IgD-negative memory B cell (primary cell): ENCODE results near the gene CTIF. TPM values are rescaled to one million over a fixed set of nuclear protein-coding genes. Genes with fewer than 3 reads are reported as not detected.

ENCODE experiments used
- H3K27ac Mint-ChIP-seq, 3 donors: one replicate each; pipeline ENCODE4 v1.8.0; 2020 to 2022; ENCODE audit warnings: mild to moderate bottlenecking in 3 of 3, mixed read lengths in 3 of 3, moderate library complexity in 1 of 3
- H3K27me3 Mint-ChIP-seq: one replicate; pipeline ENCODE4 v1.8.0; 2021; ENCODE audit warnings: mixed read lengths
- H3K36me3 Mint-ChIP-seq: one replicate; pipeline ENCODE4 v1.8.0; 2020; ENCODE audit warnings: mild to moderate bottlenecking, mixed read lengths
- H3K4me1 Mint-ChIP-seq, 3 donors: one replicate each; pipeline ENCODE4 v1.8.0; 2020 to 2022; ENCODE audit warnings: mixed read lengths in 3 of 3, mild to moderate bottlenecking in 1 of 3
- H3K4me3 Mint-ChIP-seq, 4 donors: one replicate each; pipeline ENCODE4 v1.8.0; 2020 to 2022; ENCODE audit warnings: mild to moderate bottlenecking in 4 of 4, mixed read lengths in 4 of 4, moderate library complexity in 3 of 4
- H3K9me3 Mint-ChIP-seq, 3 donors: one replicate each; pipeline ENCODE4 v1.8.0; 2020 to 2021; ENCODE audit warnings: mixed read lengths in 3 of 3, mild to moderate bottlenecking in 1 of 3
- polyA plus RNA-seq: library from polyadenylated mRNA; unstranded; fragments of 300-500 nt; fragmentation: Illumina TruSeq; gene quantifications from one replicate; pipeline ENCODE4 v1.2.3, GENCODE V29; 2021

The CTIF gene
- polyA plus RNA-seq, 1 donor from 2014 or later = not detected

DNA sequence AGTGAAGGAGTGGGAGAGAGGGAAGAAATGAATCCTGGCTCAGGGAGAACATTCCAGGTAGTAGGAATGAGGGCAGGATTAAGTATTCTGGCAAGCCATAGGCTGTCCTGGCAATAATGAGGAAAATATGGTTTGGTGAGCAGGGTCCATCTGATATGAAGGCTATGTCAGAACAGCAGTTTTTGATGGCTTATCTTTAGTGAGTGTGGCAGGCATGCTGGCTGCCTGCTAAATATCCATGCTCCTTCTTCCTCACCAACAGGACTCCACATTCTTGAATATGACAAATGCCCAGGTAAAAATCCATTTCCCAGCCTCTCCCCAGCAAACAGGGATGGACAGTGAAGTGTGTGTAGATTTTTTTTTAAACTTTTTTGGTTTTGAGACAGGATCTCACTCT is 13.2 kb upstream of the CTIF start:
- Mint-ChIP-seq H3K36me3 (no peaks in the 10 kb centered on the region), H3K4me3 (no peak overlapping the region), H3K4me1 (no peaks in the 10 kb centered on the region), H3K9me3 (peaks cover 0 to 3% (median 0%) of the 10 kb centered on the region in 3 donors), H3K27me3 (peaks cover 24% of the 10 kb centered on the region), H3K27ac (no peak overlapping the region)

DNA sequence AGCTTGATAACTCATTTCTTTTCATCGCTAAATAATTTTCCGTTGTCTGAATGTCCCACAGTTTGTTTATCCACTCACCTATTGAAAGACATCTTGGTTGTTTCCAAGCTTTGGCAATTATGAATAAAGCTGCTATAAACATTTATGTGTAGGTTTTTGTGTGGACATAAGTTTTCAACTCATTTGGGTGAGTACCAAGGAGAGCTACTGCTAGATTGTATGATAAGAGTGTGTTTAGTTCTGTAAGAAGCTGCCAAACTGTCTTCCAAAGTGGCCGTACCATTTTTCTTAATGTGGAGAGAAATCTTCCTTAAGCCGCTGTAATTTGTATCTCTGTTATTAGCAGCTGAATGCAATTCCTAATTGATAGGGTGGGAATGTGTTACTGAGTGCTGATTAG is 11.4 kb upstream of the CTIF start:
- H3K27me3 Mint-ChIP-seq = peaks cover 14% of the 10 kb centered on the region

DNA sequence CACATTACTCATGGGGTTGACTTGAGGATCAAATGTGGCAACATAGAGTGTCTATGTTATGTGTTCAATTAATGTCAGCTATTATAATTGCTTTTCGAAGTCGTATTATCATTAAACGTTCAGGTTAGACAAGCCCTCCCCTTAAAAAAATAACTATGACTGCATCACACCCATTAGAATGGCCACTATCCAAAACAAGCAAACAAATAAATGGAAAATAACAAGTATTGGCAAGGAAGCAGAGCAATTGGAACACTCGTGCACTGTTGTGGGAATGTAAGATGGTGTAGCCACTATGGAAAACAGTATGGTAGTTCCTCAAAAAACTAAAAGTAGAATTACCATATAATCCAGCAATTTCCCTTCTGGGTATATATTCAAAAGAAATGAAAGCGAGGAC is 10.0 kb upstream of the CTIF start:
- peaks cover 8% of the 10 kb centered on the region for H3K27me3 Mint-ChIP-seq
- no peak overlapping the region for H3K27ac Mint-ChIP-seq
- no peaks in the 10 kb centered on the region for H3K9me3 Mint-ChIP-seq
- no peaks in the 10 kb centered on the region for H3K4me1 Mint-ChIP-seq
- no peaks in the 10 kb centered on the region for H3K36me3 Mint-ChIP-seq
- H3K4me3 Mint-ChIP-seq = no peak overlapping the region

More for the DNA sequence above, 11.4 kb upstream of the CTIF start:
- Mint-ChIP-seq H3K4me3 (no peak overlapping the region), H3K9me3 (peaks cover 0 to 3% (median 0%) of the 10 kb centered on the region in 3 donors), H3K36me3 (no peaks in the 10 kb centered on the region), H3K27ac (no peak overlapping the region), H3K4me1 (no peaks in the 10 kb centered on the region)

DNA sequence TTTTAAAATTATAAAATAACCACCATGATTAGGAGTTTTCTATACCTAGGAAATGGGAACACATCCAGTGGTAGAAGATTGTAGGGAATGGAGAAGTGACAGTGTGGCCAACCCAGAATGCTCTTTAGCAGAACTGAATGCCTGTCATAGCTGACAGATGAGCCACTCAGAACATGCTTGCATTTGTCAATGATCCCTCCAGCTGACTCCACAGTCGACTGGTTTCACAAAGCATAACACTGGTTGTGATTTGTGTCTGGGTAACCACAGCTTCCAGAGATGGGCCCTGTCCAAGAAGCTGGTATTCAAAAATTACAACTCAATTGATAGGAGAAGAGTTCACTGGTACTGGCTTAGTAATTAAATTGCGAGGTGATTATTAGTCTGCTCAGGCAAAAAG is 9.0 kb upstream of the CTIF start:
- peak overlapping the region in 1 of 3 donors; percentile 8 for H3K27ac Mint-ChIP-seq
- no peak overlapping the region for H3K4me3 Mint-ChIP-seq
- H3K36me3 Mint-ChIP-seq = no peaks in the 10 kb centered on the region
- H3K4me1 Mint-ChIP-seq = no peaks in the 10 kb centered on the region
- H3K9me3 Mint-ChIP-seq = no peaks in the 10 kb centered on the region
- peaks cover 8% of the 10 kb centered on the region for H3K27me3 Mint-ChIP-seq

DNA sequence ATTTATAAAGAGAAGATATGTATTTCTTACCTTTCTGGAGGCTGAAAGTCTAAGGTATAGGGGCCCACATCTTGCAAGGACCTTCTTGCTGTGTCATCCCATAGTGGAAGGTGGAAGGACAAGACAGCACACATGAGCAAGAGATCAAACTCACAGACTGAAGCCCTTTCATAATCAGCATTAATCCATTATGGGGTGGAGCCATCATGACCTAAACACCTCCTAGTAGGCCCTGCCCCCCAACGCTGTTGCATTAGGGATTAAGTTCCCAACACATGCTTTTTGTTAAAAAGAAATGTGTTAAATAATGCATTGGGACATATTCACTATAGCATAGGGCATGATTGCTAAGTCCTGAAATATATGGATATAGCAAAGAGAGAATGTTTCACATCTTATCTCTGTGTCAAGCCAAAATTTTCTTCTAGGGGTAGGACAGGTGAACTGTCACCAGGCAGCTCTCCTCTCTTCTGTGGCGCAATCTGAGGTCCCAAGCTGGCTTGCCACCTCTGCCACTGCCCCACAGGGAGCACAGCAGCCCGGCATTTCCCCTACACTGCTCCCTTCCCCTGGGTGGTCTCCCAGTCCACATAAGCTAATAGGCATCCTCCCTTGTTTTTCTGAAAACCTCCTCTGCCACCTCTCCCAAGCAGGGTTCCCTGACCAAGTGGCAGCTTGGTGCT is 8.3 kb upstream of the CTIF start:
- no peaks in the 10 kb centered on the region for H3K4me1 Mint-ChIP-seq
- no peaks in the 10 kb centered on the region for H3K36me3 Mint-ChIP-seq
- peaks cover 5% of the 10 kb centered on the region for H3K27me3 Mint-ChIP-seq
- peak overlapping the region in 1 of 3 donors; percentile 47 for H3K27ac Mint-ChIP-seq
- H3K4me3 Mint-ChIP-seq = no peak overlapping the region
- H3K9me3 Mint-ChIP-seq = no peaks in the 10 kb centered on the region

DNA sequence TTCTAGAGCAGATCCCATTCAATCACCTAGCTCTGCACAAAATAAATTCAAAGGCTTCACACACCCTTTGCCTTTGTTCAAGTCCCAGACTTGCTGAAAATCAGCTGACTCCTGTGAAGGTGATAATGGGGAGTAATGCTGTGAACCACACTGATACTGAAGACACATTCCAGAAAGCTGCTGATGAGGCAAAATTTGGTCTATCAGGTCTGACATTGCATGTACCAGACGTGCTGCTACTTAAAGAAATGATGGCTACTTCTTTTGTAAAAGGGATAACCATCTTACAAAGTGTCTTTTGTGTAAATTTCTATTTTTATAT is 7.8 kb upstream of the CTIF start:
- no peaks in the 10 kb centered on the region for H3K9me3 Mint-ChIP-seq
- no peaks in the 10 kb centered on the region for H3K36me3 Mint-ChIP-seq
- H3K27ac Mint-ChIP-seq = peak overlapping the region in 1 of 3 donors; percentile 47
- H3K27me3 Mint-ChIP-seq = peaks cover 5% of the 10 kb centered on the region
- H3K4me1 Mint-ChIP-seq = no peaks in the 10 kb centered on the region
- H3K4me3 Mint-ChIP-seq = no peak overlapping the region

DNA sequence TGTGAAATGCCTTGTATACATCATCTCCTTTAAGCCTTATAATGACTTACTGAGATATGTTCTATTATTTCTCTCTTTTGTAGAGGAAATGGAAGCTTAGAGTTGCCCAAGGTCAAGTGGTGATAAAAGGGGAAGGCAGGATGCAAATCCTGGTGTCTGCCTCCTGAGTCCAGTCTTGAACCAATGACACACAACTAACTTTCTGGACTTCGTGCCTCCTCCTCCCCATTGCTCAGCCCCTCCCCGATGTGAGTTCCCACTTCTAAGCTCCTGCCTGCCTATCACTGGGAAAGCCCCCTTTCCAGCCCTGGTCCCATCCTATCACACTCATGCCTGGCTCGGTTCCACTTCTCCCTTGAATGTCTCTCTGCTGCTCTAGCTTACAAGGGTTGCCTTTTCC is 6.9 kb upstream of the CTIF start:
- H3K4me1 Mint-ChIP-seq = no peaks in the 10 kb centered on the region
- no peak overlapping the region for H3K4me3 Mint-ChIP-seq
- H3K36me3 Mint-ChIP-seq = no peaks in the 10 kb centered on the region
- H3K27me3 Mint-ChIP-seq = peaks cover 5% of the 10 kb centered on the region
- no peaks in the 10 kb centered on the region for H3K9me3 Mint-ChIP-seq
- H3K27ac Mint-ChIP-seq = no peak overlapping the region

DNA sequence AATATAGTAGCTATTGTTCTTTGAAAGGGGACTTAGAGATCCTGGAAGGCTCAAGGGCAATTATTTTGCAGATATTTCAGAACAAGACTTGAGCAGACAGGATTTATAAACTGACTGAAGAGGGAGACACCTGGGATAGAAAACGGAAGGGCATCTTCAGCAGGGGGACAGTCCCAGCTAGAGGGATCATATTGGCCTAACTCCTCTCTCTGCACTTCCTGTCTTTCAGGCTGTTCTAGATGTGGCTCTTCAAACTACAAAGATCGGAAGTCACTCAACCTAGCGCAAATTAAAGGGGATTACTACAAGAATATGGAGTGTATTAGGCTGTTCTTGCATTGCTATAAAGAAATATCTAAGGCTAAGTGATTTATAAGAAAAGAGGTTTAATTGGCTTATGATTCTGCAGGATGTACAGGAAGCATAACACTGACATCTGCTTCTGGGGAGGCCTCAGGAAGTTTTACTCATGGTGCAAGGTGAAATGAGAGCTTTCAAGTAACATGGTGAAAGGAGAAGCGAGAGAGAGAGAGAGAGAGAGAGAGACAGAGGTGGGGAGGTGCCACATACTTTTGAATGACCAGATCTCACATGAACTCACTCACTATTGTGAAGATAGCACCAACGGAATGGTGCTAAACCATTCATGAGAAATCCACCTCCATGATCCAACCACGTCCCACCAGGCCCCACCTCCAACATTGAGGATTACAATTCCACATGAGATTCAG is 5.3 kb upstream of the CTIF start:
- Mint-ChIP-seq H3K9me3 (no peaks in the 10 kb centered on the region), H3K27ac (no peak overlapping the region), H3K36me3 (peaks cover 1% of the 10 kb centered on the region), H3K4me1 (peaks cover 0 to 3% (median 0%) of the 10 kb centered on the region in 3 donors), H3K4me3 (peak overlapping the region in 1 of 4 donors; percentile 14), H3K27me3 (peaks cover 5% of the 10 kb centered on the region)

DNA sequence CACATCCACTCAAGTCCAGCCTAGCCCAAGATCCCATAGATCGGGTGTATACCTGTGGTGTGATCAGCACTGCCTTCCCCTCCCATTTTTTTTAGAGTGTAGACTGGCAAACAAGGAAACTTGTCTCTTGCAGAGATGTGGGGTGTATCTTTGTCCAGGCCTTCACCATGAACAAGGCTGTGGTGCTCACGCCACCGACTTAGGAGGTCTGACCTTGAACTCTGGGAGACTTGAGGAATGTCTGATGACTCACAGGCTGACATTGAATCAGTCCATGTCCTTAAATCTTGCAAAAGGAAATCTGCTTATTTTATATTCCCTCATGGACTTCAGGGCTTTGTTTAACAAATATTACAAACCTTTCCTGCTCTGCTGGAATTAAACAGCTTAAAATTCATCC is 4.5 kb upstream of the CTIF start:
- Mint-ChIP-seq H3K4me1 (peaks cover 0 to 3% (median 0%) of the 10 kb centered on the region in 3 donors), H3K9me3 (no peaks in the 10 kb centered on the region), H3K27me3 (no peaks in the 10 kb centered on the region), H3K4me3 (no peak overlapping the region), H3K27ac (no peak overlapping the region), H3K36me3 (peaks cover 1% of the 10 kb centered on the region)

DNA sequence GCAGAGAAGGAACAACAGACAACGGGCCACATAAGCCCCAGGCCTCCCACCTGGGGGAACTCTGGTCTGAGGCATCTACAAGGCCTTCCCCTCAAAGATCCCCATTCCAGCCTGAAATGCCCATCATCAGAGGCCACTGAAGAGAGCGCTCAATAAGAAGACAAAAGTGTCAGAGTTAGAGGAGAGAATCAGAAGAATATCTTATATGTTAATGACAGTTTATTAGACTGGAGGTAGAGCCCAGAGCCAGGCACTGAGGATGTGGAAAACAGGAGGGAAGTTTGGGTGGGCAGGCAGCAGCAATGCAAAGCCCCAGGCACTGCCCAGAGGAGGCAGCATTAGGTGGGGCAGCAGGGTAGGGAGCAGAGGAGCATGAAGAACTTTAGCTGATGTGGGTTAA is 2.9 kb upstream of the CTIF start:
- H3K27me3 Mint-ChIP-seq = no peaks in the 10 kb centered on the region
- peaks cover 0 to 3% (median 0%) of the 10 kb centered on the region in 3 donors for H3K4me1 Mint-ChIP-seq
- H3K9me3 Mint-ChIP-seq = no peaks in the 10 kb centered on the region
- peaks cover 1% of the 10 kb centered on the region for H3K36me3 Mint-ChIP-seq
- H3K4me3 Mint-ChIP-seq = peak overlapping the region in 1 of 4 donors; percentile 55
- no peak overlapping the region for H3K27ac Mint-ChIP-seq

DNA sequence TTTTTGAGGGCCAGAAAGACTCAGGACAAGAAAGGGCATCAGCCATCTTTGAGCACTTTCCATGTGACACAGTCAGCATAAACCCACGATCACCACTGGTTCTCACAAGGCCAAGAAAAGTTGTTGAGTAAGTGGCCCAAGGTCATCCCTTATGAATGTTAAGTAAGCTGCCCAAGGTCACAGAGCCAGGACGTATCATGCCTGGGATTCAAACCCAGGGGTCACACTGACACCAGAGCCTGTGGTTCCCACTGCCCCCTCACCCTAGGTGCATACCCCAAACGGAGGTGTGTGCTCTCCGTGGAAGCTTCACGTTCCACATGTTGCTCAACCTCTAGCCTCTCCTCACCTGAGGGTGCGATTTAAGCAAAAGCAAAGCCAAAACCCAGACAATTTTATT is 2.3 kb upstream of the CTIF start:
- Mint-ChIP-seq H3K9me3 (no peaks in the 10 kb centered on the region), H3K27ac (no peak overlapping the region), H3K4me3 (peak overlapping the region in 1 of 4 donors; percentile 55), H3K27me3 (no peaks in the 10 kb centered on the region), H3K4me1 (peaks cover 0 to 6% (median 0%) of the 10 kb centered on the region in 3 donors), H3K36me3 (peaks cover 1% of the 10 kb centered on the region)

DNA sequence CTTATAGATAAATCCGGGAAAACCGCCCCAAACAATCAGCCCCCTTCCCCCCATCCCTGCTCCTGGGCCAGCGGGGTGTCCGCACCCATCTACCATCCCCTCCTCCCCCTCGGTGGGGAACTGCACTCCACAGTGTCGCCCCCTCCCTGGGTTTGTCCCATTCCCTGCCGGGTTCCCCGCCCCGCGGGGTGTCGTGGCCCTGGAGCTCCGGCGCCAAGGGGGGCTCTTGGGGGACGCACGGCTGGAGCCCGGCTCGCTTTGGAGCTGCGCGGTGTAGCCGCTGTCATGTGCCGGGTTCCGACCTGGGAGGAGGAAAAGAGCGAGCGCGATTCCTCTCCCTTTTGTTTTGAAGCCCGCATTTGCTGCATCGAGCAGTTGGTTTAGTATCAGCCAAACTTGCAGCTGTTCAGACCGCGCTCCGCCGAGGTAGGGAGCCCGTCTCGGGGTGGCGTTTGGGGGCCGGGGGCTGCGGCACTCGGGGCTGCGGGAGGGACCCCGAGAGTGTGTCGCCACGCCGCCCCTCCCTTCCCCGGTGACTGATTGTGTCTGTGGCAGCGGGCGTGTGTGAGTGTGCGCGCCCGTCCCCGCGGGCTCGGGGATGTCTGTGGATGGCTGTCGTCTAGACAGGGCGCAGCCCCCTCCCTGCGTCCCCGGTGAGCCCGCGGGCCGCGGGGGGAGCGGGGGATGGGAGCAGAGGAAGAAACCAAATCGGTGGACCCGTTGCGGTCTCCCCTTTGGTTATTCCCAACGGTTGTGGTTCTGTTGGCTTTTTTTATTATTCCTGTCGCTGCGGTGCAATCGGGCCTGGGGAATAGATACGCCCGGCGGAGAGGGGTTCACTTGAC is 797 bp downstream of the CTIF start:
- H3K27ac Mint-ChIP-seq = peak overlapping the region in 1 of 3 donors; percentile 46

DNA sequence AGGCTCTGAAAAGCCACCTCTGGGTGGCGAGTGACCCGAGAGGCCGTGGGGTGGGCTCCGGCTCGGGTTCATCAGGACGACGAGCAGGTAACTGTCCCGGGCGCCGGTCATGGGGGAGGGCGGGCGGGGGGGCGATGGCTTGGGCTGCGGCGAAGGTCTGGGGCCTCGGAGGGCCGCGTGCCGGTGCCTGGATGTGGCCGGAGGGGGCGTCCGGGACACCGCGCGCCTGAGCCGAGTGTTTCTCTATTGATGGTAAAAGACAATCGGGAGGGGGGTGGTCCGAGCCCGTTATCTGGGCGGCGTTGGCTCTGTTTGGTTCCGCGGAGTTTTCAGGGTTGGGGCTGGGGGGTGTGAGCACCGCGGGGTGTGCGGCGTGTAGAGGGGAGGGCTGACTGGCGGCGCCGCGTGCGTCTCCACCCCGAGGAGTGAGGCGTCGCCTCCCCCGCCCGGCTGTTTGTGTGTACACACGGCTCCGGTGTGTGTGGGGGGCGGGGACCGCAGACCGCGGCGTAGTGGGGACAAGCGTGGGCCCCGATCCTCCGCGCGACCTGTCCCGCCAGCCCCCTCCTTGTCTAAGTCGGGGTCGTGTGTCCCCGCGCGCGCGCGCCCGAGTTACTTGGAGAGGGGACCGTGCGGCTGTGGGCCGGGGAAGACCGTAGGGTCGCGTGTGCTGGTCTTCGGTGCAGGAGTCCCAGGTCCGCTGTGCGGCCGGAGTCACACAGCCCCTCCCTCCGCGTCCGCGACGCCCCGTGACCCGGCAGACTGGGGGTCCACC is 1.6 kb downstream of the CTIF start:
- H3K4me1 Mint-ChIP-seq = peaks cover 0 to 8% (median 2%) of the 10 kb centered on the region in 3 donors
- H3K9me3 Mint-ChIP-seq = no peaks in the 10 kb centered on the region
- no peaks in the 10 kb centered on the region for H3K27me3 Mint-ChIP-seq
- H3K4me3 Mint-ChIP-seq = peak overlapping the region; percentile 83 to 97 (median 93)
- H3K27ac Mint-ChIP-seq = peak overlapping the region in 1 of 3 donors; percentile 46
- H3K36me3 Mint-ChIP-seq = peaks cover 3% of the 10 kb centered on the region

More for the DNA sequence above, 797 bp downstream of the CTIF start:
- Mint-ChIP-seq H3K4me1 (peaks cover 0 to 8% (median 0%) of the 10 kb centered on the region in 3 donors), H3K27me3 (no peaks in the 10 kb centered on the region), H3K36me3 (peaks cover 3% of the 10 kb centered on the region), H3K4me3 (peak overlapping the region; percentile 83 to 97 (median 93)), H3K9me3 (no peaks in the 10 kb centered on the region)

DNA sequence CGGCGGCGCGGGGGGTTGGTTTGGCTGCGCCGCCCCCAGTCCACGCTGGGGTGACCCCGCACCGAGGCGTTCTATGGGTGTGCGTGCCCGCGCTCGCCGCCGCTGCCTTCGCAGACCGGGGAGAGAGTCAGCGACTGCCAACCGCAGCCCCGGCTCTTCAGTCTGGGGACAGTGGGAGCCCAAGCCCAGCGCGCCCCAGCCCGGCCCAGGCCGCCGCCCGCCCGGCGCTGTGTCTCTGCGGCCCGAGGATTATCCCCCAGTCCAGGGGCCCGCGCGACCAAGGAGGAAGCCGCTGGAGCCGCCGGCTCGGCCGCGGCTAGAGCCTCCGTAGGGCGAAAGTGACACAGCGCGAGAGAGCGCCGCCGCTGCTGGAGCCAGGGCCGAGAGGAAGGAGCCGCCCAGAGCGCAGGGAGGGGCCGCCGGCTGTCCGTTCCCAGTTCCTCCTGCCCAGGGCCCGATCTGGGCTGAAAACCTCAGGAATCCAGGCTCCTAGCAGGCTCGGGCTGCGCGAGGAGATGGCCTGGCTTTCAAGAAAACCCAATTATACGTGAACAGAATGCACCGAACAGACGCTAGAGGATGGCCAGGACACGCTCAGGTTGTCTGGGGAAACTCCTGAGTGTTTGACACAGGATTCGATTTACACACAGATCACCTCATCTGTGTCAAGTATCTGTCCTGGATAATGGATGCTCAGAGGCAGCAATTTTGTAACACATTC is 2.4 kb downstream of the CTIF start:
- Mint-ChIP-seq H3K4me3 (peak overlapping the region; percentile 83 to 97 (median 93)), H3K27me3 (peaks cover 2% of the 10 kb centered on the region), H3K27ac (peak overlapping the region in 1 of 3 donors; percentile 55), H3K36me3 (peaks cover 3% of the 10 kb centered on the region), H3K4me1 (peaks cover 0 to 8% (median 2%) of the 10 kb centered on the region in 3 donors), H3K9me3 (no peaks in the 10 kb centered on the region)
